Calu3 (cell line): ENCODE results near the gene ACAD10. TPM values are rescaled to one million over a fixed set of nuclear protein-coding genes. Genes with fewer than 3 reads are reported as not detected.

ENCODE experiments used
- BruUV-seq: library from RNA; stranded (reverse); fragments of 400-500 nt; replicated peaks from 2 replicates; lab custom pipeline; 2021; lab: Mats Ljungman, UMichigan
- CTCF ChIA-PET: fragments of 300-600 bp; sonication (Branson Sonifier 250); formaldehyde crosslinking; loops from one replicate; lab custom pipeline; 2022; ENCODE audit warnings: antibody characterized with exemption; lab: Charles Lee
- DNase-seq: peaks from one replicate; pipeline ENCODE4 v3.0.0; 2022
- H3K27ac Mint-ChIP-seq: one replicate; pipeline ENCODE4 v1.8.0; 2022; ENCODE audit warnings: mixed read lengths; ENCODE audit not compliant: unreplicated experiment
- H3K27me3 Mint-ChIP-seq: one replicate; pipeline ENCODE4 v1.8.0; 2022; ENCODE audit warnings: mixed read lengths; ENCODE audit not compliant: unreplicated experiment
- H3K36me3 Mint-ChIP-seq: one replicate; pipeline ENCODE4 v1.8.0; 2022; ENCODE audit warnings: mild to moderate bottlenecking, moderate library complexity, mixed read lengths; ENCODE audit not compliant: insufficient read depth, unreplicated experiment
- H3K4me1 Mint-ChIP-seq: one replicate; pipeline ENCODE4 v1.8.0; 2022; ENCODE audit warnings: mild to moderate bottlenecking, low read depth, mixed read lengths; ENCODE audit not compliant: unreplicated experiment
- H3K4me3 Mint-ChIP-seq: one replicate; pipeline ENCODE4 v1.8.0; 2022; ENCODE audit warnings: mild to moderate bottlenecking, low read depth, moderate library complexity, mixed read lengths; ENCODE audit not compliant: unreplicated experiment
- H3K9me3 Mint-ChIP-seq: one replicate; pipeline ENCODE4 v1.8.0; 2022; ENCODE audit warnings: low read depth, mixed read lengths; ENCODE audit not compliant: unreplicated experiment
- CTCF ChIP-seq: fragments of 200-600 bp; IDR thresholded peaks from one replicate; pipeline ENCODE4 v1.8.0; 2022; ENCODE audit warnings: antibody characterized with exemption; ENCODE audit not compliant: unreplicated experiment
- intact Hi-C: fragments of 100-400 bp; cut with micrococcal nuclease; formaldehyde crosslinking; loops from one replicate; pipeline ENCODE4 v1.10.0; 2022; ENCODE audit not compliant: unreplicated experiment
- total RNA-seq: library from RNA; stranded (reverse); gene quantifications from 2 replicates; pipeline ENCODE4 v1.2.3, GENCODE V29; 2022

The ACAD10 gene
- total RNA-seq, 1 experiment from 2014 or later = 50.8 TPM

- CTCF ChIA-PET = interaction anchor here (0.6 to 2.1 kb wide), 6 partner anchors 12 to 934 kb away, joined by 3 to 10 read pairs (median 4); partner anchors contain the start of gene ALDH2
- Mint-ChIP-seq H3K9me3 (no peaks in the 10 kb centered on the region), H3K36me3 (peaks cover 67% of the 10 kb centered on the region), H3K27ac (peak overlapping the region; percentile 98), H3K4me1 (peaks cover 36% of the 10 kb centered on the region), H3K4me3 (peak overlapping the region; percentile 97), H3K27me3 (no peaks in the 10 kb centered on the region)
- DNase-seq = no peak
- intact Hi-C loops = loop anchor here (10.0 kb wide), 1 partner anchor 99 kb away; no protein-coding TSS in a partner anchor
- BruUV-seq = TSS peak; percentile 49
- TF ChIP-seq CTCF = no peak
Observed at GRCh38 chr12:111685322-111685810, 487 bp upstream of the ACAD10 start.

- Mint-ChIP-seq H3K4me1 (peaks cover 36% of the 10 kb centered on the region), H3K27me3 (no peaks in the 10 kb centered on the region), H3K27ac (peak overlapping the region; percentile 98), H3K36me3 (peaks cover 55% of the 10 kb centered on the region), H3K9me3 (no peaks in the 10 kb centered on the region), H3K4me3 (peak overlapping the region; percentile 97)
- CTCF ChIA-PET = interaction anchor here (0.9 to 2.1 kb wide), 2 partner anchors 23 to 81 kb away, joined by 3 to 4 read pairs; partner anchors contain the start of gene ALDH2
- no peak for TF ChIP-seq CTCF
- no TSS peak for BruUV-seq
- DNase-seq = no peak
- intact Hi-C loops = loop anchor here (10.0 kb wide), 1 partner anchor 98 kb away; no protein-coding TSS in a partner anchor
Observed at GRCh38 chr12:111686574-111687105, 787 bp downstream of the ACAD10 start.

GRCh38 chr12:111687255-111687654 lies 1.4 kb downstream of the ACAD10 start:
- H3K36me3 Mint-ChIP-seq = peaks cover 48% of the 10 kb centered on the region
- H3K27me3 Mint-ChIP-seq = no peaks in the 10 kb centered on the region
- H3K4me1 Mint-ChIP-seq = peaks cover 36% of the 10 kb centered on the region
- no peak overlapping the region for H3K27ac Mint-ChIP-seq
- peak; percentile 18 for DNase-seq
- H3K4me3 Mint-ChIP-seq = peak overlapping the region; percentile 97
- no peaks in the 10 kb centered on the region for H3K9me3 Mint-ChIP-seq
- intact Hi-C loops = loop anchor here (10.0 kb wide), 1 partner anchor 98 kb away; no protein-coding TSS in a partner anchor
- CTCF ChIA-PET = interaction anchor here (2.1 kb wide), 1 partner anchor 23 kb away, joined by 4 read pairs; no protein-coding TSS in a partner anchor
- BruUV-seq = no TSS peak
- no peak for TF ChIP-seq CTCF

- H3K27ac Mint-ChIP-seq = no peak overlapping the region
Observed at GRCh38 chr12:111687952-111688351, 2.1 kb downstream of the ACAD10 start.

More at GRCh38 chr12:111687952-111688351, 2.1 kb downstream of the ACAD10 start:
- Mint-ChIP-seq H3K36me3 (peaks cover 41% of the 10 kb centered on the region), H3K27me3 (no peaks in the 10 kb centered on the region), H3K9me3 (no peaks in the 10 kb centered on the region), H3K4me3 (no peak overlapping the region), H3K4me1 (peaks cover 35% of the 10 kb centered on the region)
- DNase-seq = no peak
- intact Hi-C loops = loop anchor here (10.0 kb wide), 1 partner anchor 97 kb away; no protein-coding TSS in a partner anchor
- CTCF ChIA-PET = no interaction called here
- BruUV-seq = no TSS peak
- no peak for TF ChIP-seq CTCF
